Esophagus squamous epithelium (tissue), 5 donors: ENCODE measurements around the gene GALNT17. TPM values are rescaled to one million over a fixed set of nuclear protein-coding genes. Genes with fewer than 3 reads are reported as not detected.
"Not testable (repeated sequence)": the region's sequence is repeated elsewhere in the genome, so short reads cannot be mapped to it uniquely, and the experiment has no call there.

Experiments used
- DNase-seq: peaks from one replicate; lab custom pipeline; 2025; lab: John Stamatoyannopoulos, UW
- H3K27ac ChIP-seq, 4 donors: fragments of 200-600 bp; sonication (generic); one replicate each; pipeline ENCODE4 v1.5.1; 2016 to 2019; ENCODE audit warnings: mild to moderate bottlenecking in 1 of 4
- H3K27me3 ChIP-seq, 4 donors: fragments of 200-600 bp; sonication (generic); 1 replicate in 3 of 4; 2 replicates in 1 of 4; pipeline versions ENCODE4 v1.5.1 to v1.6.0; 2017 to 2021; ENCODE audit warnings: antibody characterized with exemption in 1 of 4
- H3K36me3 ChIP-seq, 3 donors: fragments of 200-600 bp; sonication (generic); one replicate each; pipeline ENCODE4 v1.5.1; 2016 to 2019
- H3K4me1 ChIP-seq, 3 donors: fragments of 200-600 bp; sonication (generic); one replicate each; pipeline ENCODE4 v1.5.1; 2017 to 2019
- H3K4me3 ChIP-seq, 4 donors: fragments of 200-600 bp; sonication (generic); 1 replicate in 3 of 4; 2 replicates in 1 of 4; pipeline ENCODE4 v1.5.1; 2016 to 2019; ENCODE audit warnings: mild to moderate bottlenecking in 2 of 4, moderate library complexity in 1 of 4
- H3K9me3 ChIP-seq, 3 donors: fragments of 200-600 bp; sonication (generic); one replicate each; pipeline ENCODE4 v1.5.1; 2016 to 2019
- POLR2A ChIP-seq, 4 donors: fragments of 450-650 bp; IDR thresholded peaks; one replicate each; pipeline ENCODE4 v1.6.1; 2017; ENCODE audit warnings: antibody characterized with exemption in 4 of 4, mild to moderate bottlenecking in 4 of 4, moderate library complexity in 3 of 4
- WGBS, 2 donors: methylation state at CpG; one replicate each; pipeline ENCODE4 v1.1.5; 2018; 5-methylcytosine and 5-hydroxymethylcytosine counted together
- intact Hi-C: fragments of 100-400 bp; cut with DNase I; formaldehyde crosslinking; loops from one replicate; pipeline ENCODE4 v1.15.0; 2022
- total RNA-seq, 4 donors: library from RNA; depleted of rRNA; stranded (reverse); fragments of >200 nt; gene quantifications; one replicate each; pipeline ENCODE4 v1.1.0, GENCODE V29; 2016
- TF ChIP-seq, protein P1 (sequence below), 6 experiments: fragments of 450-650 bp in 4 of 6; fragments of 200-600 bp in 2 of 6; sonication (generic) in 2 of 6; IDR thresholded peaks; one replicate each; pipeline ENCODE4 v1.5.1; 2016 to 2019; ENCODE audit warnings: antibody characterized with exemption in 6 of 6, mild to moderate bottlenecking in 4 of 6, moderate library complexity in 4 of 6
- donor health status: DM: yes; HTN: yes; CAD: no.

GALNT17 gene
- total RNA-seq, 4 donors from 2014 or later, result 1.6 to 22.1 (median 2.5) TPM

DNA sequence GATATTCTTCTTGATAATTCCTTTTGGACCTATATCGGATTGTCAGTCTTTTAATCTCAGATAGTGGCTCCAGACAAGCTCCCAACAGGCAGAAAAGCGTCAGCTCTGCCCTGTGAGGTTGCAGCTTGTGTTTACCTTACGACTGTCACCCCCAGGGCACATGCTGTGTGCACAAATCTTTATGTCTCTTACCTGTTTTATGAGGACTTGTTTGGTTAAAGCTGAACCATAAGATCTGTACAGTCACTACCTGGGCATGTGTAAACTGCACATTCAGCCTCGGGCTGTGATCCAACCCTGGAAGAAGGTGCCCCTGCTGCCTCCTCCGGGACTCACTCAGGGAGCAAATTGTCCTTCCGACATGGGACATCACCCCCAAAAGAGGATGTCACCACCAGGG lies 119.8 kb downstream of the GALNT17 start:
- 25 to 45% methylated on average over 5 to 6 of the region's 6 CpGs for WGBS, 2 donors
- no peaks in the 10 kb centered on the region for H3K36me3 ChIP-seq
- DNase-seq, result no peak
- H3K4me3 ChIP-seq, result no peak overlapping the region
- no peaks in the 10 kb centered on the region for H3K9me3 ChIP-seq
- H3K27ac ChIP-seq, result no peak overlapping the region
- TF ChIP-seq POLR2A (IDR thresholded peaks at IDR 0.05), result no peak
- TF ChIP-seq, protein P1, sequence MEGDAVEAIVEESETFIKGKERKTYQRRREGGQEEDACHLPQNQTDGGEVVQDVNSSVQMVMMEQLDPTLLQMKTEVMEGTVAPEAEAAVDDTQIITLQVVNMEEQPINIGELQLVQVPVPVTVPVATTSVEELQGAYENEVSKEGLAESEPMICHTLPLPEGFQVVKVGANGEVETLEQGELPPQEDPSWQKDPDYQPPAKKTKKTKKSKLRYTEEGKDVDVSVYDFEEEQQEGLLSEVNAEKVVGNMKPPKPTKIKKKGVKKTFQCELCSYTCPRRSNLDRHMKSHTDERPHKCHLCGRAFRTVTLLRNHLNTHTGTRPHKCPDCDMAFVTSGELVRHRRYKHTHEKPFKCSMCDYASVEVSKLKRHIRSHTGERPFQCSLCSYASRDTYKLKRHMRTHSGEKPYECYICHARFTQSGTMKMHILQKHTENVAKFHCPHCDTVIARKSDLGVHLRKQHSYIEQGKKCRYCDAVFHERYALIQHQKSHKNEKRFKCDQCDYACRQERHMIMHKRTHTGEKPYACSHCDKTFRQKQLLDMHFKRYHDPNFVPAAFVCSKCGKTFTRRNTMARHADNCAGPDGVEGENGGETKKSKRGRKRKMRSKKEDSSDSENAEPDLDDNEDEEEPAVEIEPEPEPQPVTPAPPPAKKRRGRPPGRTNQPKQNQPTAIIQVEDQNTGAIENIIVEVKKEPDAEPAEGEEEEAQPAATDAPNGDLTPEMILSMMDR (IDR thresholded peaks at IDR 0.05), result no peak
- H3K4me1 ChIP-seq, result no peaks in the 10 kb centered on the region
- intact Hi-C loops, result no loop called here
- H3K27me3 ChIP-seq, result no peaks in the 10 kb centered on the region

DNA sequence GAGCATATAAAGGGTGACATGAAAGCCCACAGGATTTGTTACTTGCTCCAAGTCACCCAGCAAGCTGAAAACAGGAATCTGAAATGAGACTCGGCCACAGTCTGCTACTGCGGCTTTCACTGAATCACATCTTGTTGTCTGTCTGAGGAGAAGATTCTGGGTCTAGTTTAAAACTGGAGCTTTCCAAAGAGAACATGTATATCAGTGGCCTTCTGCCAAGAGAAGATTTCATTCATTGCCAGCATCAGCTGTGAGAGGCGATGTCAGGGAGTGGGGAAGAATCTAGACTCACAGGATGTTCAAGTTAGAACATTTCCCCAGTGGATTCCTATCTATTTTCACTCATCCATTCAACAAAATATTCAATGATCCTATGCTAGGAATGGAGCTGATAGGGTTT lies 122.8 kb downstream of the GALNT17 start:
- H3K27me3 ChIP-seq, result no peaks in the 10 kb centered on the region
- no peaks in the 10 kb centered on the region for H3K36me3 ChIP-seq
- TF ChIP-seq, protein P1 (IDR thresholded peaks at IDR 0.05), result no peak
- TF ChIP-seq POLR2A (IDR thresholded peaks at IDR 0.05), result no peak
- H3K4me3 ChIP-seq, result no peak overlapping the region
- WGBS, 2 donors, result 74 to 75% methylated on average over 3 of the region's 3 CpGs
- intact Hi-C loops, result no loop called here
- no peak for DNase-seq
- no peaks in the 10 kb centered on the region for H3K9me3 ChIP-seq
- H3K4me1 ChIP-seq, result no peaks in the 10 kb centered on the region
- no peak overlapping the region for H3K27ac ChIP-seq

DNA sequence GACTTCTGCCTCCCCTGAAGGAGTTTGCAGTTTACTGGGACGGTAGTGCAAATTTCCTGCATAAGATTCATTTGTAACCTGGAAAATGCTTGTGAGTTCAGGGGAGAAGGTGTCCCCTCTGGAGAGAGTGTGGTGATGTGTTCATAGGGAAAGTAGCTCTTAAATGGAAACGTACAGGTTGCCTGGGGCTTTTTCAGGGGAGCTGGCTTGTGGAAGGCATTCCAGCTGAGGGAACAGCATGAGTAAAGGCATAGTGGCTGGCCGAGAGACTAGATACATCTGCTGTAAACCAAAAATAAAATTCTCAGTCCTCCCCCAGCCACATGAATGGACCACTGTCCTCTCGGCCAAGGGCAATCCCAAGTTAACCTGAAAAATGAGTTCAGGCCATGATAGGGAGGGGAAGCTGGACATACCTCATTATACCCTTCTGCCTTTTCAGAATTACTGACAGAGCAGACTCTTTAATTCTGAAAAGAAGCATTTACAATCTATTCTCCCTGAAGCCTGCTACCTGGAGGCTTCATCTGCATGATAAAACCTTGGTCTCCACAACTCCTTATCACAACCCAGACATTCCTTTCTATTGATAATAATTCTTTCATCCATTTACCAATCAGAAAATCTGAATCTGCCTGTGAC lies 123.7 kb downstream of the GALNT17 start:
- intact Hi-C loops, result no loop called here
- TF ChIP-seq POLR2A (IDR thresholded peaks at IDR 0.05), result no peak
- TF ChIP-seq, protein P1 (IDR thresholded peaks at IDR 0.05), result no peak
- Histone ChIP-seq H3K36me3 (no peaks in the 10 kb centered on the region), H3K4me3 (no peak overlapping the region), H3K27ac (no peak overlapping the region), H3K4me1 (no peaks in the 10 kb centered on the region), H3K27me3 (no peaks in the 10 kb centered on the region), H3K9me3 (no peaks in the 10 kb centered on the region)
- DNase-seq, result no peak
- 60 to 70% methylated on average over 4 of the region's 4 CpGs for WGBS, 2 donors

DNA sequence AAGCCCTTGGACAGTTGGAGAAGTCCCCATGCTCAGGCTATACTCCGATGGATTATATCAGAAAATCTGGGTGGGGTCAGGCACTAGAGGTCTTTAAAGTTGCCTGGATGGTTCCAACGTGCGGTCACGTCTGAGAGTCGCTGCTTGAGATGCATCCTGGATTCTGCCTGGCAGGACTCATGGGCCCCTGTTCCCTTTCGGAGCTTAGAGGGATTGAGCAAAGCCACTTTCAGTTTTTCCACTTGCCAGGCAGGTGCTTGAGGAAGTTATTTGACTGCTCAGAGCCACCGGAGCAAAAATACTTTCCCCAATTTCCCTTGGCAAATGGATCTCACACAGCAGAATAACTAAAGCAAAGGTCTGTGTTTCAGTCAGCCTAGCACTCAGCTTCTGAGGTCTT lies 129.1 kb downstream of the GALNT17 start:
- 80 to 84% methylated on average over 6 to 7 of the region's 7 CpGs for WGBS, 2 donors

DNA sequence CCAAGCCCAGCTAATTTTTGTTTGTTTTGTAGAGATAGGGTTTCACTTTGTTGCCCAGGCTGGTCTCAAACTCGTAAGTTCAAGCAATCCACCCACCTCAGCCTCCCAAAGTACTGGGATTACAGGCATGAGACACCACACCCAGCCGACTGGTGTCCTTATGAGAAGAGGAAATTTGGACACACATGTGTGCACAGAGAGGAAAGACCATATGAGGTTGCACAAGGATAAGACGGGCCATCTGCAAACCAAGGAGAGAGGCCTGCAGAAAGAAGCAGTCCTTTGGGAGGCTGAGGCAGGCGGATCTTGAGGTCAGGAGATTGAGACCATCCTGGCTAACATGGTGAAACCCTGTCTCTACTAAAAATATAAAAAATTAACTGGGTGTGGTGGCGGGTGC lies 130.9 kb downstream of the GALNT17 start:
- 79 to 92% methylated on average over 3 to 5 of the region's 5 CpGs for WGBS, 2 donors

More for the DNA sequence above, 129.1 kb downstream of the GALNT17 start:
- Histone ChIP-seq H3K4me3 (no peak overlapping the region), H3K36me3 (no peaks in the 10 kb centered on the region), H3K4me1 (no peaks in the 10 kb centered on the region), H3K27ac (no peak overlapping the region), H3K9me3 (peaks cover 0 to 6% (median 0%) of the 10 kb centered on the region in 3 donors), H3K27me3 (no peaks in the 10 kb centered on the region)
- intact Hi-C loops, result no loop called here
- no peak for TF ChIP-seq POLR2A (IDR thresholded peaks at IDR 0.05)
- TF ChIP-seq, protein P1 (IDR thresholded peaks at IDR 0.05), result no peak
- no peak for DNase-seq

More for the DNA sequence above, 130.9 kb downstream of the GALNT17 start:
- H3K9me3 ChIP-seq, intact Hi-C loops, DNase-seq, H3K36me3 ChIP-seq, H3K27ac ChIP-seq, H3K27me3 ChIP-seq, H3K4me3 ChIP-seq, H3K4me1 ChIP-seq: not testable (repeated sequence)
